Measurements from ENCODE around the gene NAT16. TPM values are rescaled to one million over a fixed set of nuclear protein-coding genes. Genes with fewer than 3 reads are reported as not detected.

NAT16 gene
- total and polyA plus RNA-seq, 2 of the 13 experiments (the other 11 are each of a cell fraction or from before 2014, with no cell fraction given), result 0.04 TPM; not detected in 1

GRCh38 chr7:101121991-101122932 lies 57.8 kb downstream of the NAT16 start (continued):
- no peak for TF ChIP-seq ZBTB20 (CRISPR knock-in tag; IDR thresholded peaks at IDR 0.05; ENCODE audit: borderline replicate concordance, low read depth)
- no peak for TF ChIP-seq ZNF234 (CRISPR knock-in tag; conservative IDR thresholded peaks at IDR 0.05)
- TF ChIP-seq ARNT2 (CRISPR knock-in tag; IDR thresholded peaks at IDR 0.05; ENCODE audit: low read depth), result no peak
- TF ChIP-seq ZNF563 (CRISPR knock-in tag; IDR thresholded peaks at IDR 0.05), result no peak
- TF ChIP-seq NPAS2 (CRISPR knock-in tag; IDR thresholded peaks at IDR 0.05; ENCODE audit: borderline replicate concordance), result no peak
- no peak for TF ChIP-seq ZNF18 (CRISPR knock-in tag; IDR thresholded peaks at IDR 0.05; ENCODE audit: insufficient replicate concordance)
- TF ChIP-seq RNF2 (conservative IDR thresholded peaks at IDR 0.05; ENCODE audit: low read depth), result no peak
- TF ChIP-seq SNRNP70 (IDR thresholded peaks at IDR 0.05; ENCODE audit: low read depth, low read length), result no peak
- TF ChIP-seq NFKBIZ (CRISPR knock-in tag; IDR thresholded peaks at IDR 0.05), result no peak
- no peak for TF ChIP-seq CREBL2 (CRISPR knock-in tag; IDR thresholded peaks at IDR 0.05; ENCODE audit: borderline replicate concordance)
- TF ChIP-seq ZNF83 (CRISPR knock-in tag; IDR thresholded peaks at IDR 0.05; ENCODE audit: borderline replicate concordance), result no peak
- TF ChIP-seq HMGA1 (CRISPR knock-in tag; conservative IDR thresholded peaks at IDR 0.05), result no peak
- no peak for TF ChIP-seq ZNF598 (CRISPR knock-in tag; IDR thresholded peaks at IDR 0.05; ENCODE audit: borderline replicate concordance)
- TF ChIP-seq ZMAT3 (CRISPR knock-in tag; conservative IDR thresholded peaks at IDR 0.05), result peak; percentile 59
- no peak for TF ChIP-seq ZBTB3 (CRISPR knock-in tag; IDR thresholded peaks at IDR 0.05; ENCODE audit: borderline replicate concordance, low read depth)
- TF ChIP-seq ZNF44 (CRISPR knock-in tag; IDR thresholded peaks at IDR 0.05), result no peak
- TF ChIP-seq ZNF263 (CRISPR knock-in tag; IDR thresholded peaks at IDR 0.05), result peak; percentile 79
- TF ChIP-seq LCORL (IDR thresholded peaks at IDR 0.05), result peak; percentile 43; the same call in 1 of the 2 replicates
- TF ChIP-seq LCORL (CRISPR knock-in tag; IDR thresholded peaks at IDR 0.05), result no peak
- no peak for TF ChIP-seq TBX3 (IDR thresholded peaks at IDR 0.05; ENCODE audit: borderline replicate concordance)
- no peak for TF ChIP-seq FOXM1 (CRISPR knock-in tag; IDR thresholded peaks at IDR 0.05)
- TF ChIP-seq KDM2A (CRISPR knock-in tag; IDR thresholded peaks at IDR 0.05; ENCODE audit: borderline replicate concordance, low read depth), result peak; percentile 30
- no peak for TF ChIP-seq PBX2 (CRISPR knock-in tag; IDR thresholded peaks at IDR 0.05)
- 0 out of 2 replicates have a peak, but pooled peaks have one; percentile 25 for TF ChIP-seq DMTF1 (CRISPR knock-in tag; IDR thresholded peaks at IDR 0.05)
- TF ChIP-seq FLYWCH1 (CRISPR knock-in tag; IDR thresholded peaks at IDR 0.05), result no peak
- TF ChIP-seq ZNF251 (CRISPR knock-in tag; IDR thresholded peaks at IDR 0.05), result no peak
